Mucosa of descending colon (tissue), 3 donors: ENCODE measurements around the gene GRSF1. TPM values are rescaled to one million over a fixed set of nuclear protein-coding genes. Genes with fewer than 3 reads are reported as not detected.

Experiments
- ATAC-seq: fragments of 200-7000 bp; cut with Tn5 transposase; one replicate; pipeline ENCODE4 v1.9.1; 2020; ENCODE audit warnings: mild to moderate bottlenecking, moderate library complexity
- DNase-seq, 3 donors: peaks; one replicate each; pipeline ENCODE4 v3.0.0-alpha.2; 2020
- H3K36me3 ChIP-seq: fragments of 200-600 bp; one replicate; pipeline ENCODE4 v1.8.0; 2021; ENCODE audit warnings: low read depth, mild to moderate bottlenecking
- H3K4me1 ChIP-seq: fragments of 200-600 bp; one replicate; pipeline ENCODE4 v1.8.0; 2021; ENCODE audit warnings: low read depth, mild to moderate bottlenecking
- H3K4me3 ChIP-seq: fragments of 200-600 bp; one replicate; pipeline ENCODE4 v1.8.0; 2021; ENCODE audit warnings: mild to moderate bottlenecking
- H3K9me3 ChIP-seq: fragments of 200-600 bp; one replicate; pipeline ENCODE4 v1.8.0; 2021; ENCODE audit warnings: mild to moderate bottlenecking
- intact Hi-C, 2 donors: fragments of 100-400 bp; cut with DNase I in 1 of 2; cut with micrococcal nuclease in 1 of 2; formaldehyde crosslinking; loops; one replicate each; pipeline versions ENCODE4 v1.11.0 to v1.11.1; 2022; cut with DNase I, micrococcal nuclease
- total RNA-seq, 3 donors: library from RNA; stranded (reverse); fragmentation: NEBNext Ultra II Directional in 2 of 3; extraction: Animal tissue kit (Norgen Biotek cat#: 25700) in 2 of 3; gene quantifications; one replicate each; pipeline versions ENCODE4 v1.2.1 to v1.2.4, GENCODE V29; 2021 to 2023
- TF ChIP-seq, protein P1 (sequence below): fragments of 200-600 bp; IDR thresholded peaks from one replicate; pipeline ENCODE4 v1.8.0; 2022; ENCODE audit warnings: antibody characterized with exemption, mild to moderate bottlenecking
- donor health status: DM: no; HTN: no; CAD: no; lungs with moderate emphysema.
- donor health status: DM: no; HTN: no; CAD: no.
- donor health status: DM: no; HTN: yes; CAD: no.

The GRSF1 gene
- total RNA-seq, 3 donors from 2014 or later: 70.2 to 81.5 (median 70.6) TPM

DNA sequence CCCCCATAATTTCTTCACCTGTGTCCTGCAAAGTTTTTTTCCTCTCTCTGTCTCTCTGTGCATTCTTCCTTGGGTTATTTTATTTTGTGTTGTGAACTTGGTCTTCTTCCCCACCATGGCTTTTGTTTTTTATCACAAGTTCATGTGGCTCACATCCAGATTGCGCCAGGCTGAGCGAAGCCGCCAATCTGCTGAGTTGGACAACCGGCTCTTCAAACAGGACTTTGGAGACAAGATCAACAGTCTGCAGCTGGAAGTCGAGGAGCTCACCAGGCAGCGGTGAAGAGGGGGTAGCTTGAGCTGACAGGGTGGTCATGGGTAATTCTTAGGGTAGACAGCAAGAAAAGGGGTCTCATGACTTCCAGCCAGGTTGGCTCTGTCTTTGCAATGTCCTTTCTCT, 46.1 kb downstream of the GRSF1 start:
- Histone ChIP-seq H3K36me3 (no peaks in the 10 kb centered on the region), H3K4me1 (no peaks in the 10 kb centered on the region), H3K9me3 (no peaks in the 10 kb centered on the region), H3K4me3 (no peak overlapping the region)
- DNase-seq (no peak), ATAC-seq (no peak)
- intact Hi-C loops: no loop called here
- TF ChIP-seq, protein P1, sequence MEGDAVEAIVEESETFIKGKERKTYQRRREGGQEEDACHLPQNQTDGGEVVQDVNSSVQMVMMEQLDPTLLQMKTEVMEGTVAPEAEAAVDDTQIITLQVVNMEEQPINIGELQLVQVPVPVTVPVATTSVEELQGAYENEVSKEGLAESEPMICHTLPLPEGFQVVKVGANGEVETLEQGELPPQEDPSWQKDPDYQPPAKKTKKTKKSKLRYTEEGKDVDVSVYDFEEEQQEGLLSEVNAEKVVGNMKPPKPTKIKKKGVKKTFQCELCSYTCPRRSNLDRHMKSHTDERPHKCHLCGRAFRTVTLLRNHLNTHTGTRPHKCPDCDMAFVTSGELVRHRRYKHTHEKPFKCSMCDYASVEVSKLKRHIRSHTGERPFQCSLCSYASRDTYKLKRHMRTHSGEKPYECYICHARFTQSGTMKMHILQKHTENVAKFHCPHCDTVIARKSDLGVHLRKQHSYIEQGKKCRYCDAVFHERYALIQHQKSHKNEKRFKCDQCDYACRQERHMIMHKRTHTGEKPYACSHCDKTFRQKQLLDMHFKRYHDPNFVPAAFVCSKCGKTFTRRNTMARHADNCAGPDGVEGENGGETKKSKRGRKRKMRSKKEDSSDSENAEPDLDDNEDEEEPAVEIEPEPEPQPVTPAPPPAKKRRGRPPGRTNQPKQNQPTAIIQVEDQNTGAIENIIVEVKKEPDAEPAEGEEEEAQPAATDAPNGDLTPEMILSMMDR: no peak

- no peaks in the 10 kb centered on the region for H3K36me3 ChIP-seq
- H3K9me3 ChIP-seq: no peaks in the 10 kb centered on the region
- H3K4me3 ChIP-seq: no peak overlapping the region
- DNase-seq (no peak), ATAC-seq (no peak)
- intact Hi-C loops: no loop called here
- TF ChIP-seq, protein P1: no peak
- no peaks in the 10 kb centered on the region for H3K4me1 ChIP-seq
These were observed 51.0 kb downstream of the GRSF1 start for GRCh38 chr4:70788733-70789132.

GRCh38 chr4:70787496-70787895, 52.2 kb downstream of the GRSF1 start:
- no peak overlapping the region for H3K4me3 ChIP-seq
- DNase-seq: no peak
- no peaks in the 10 kb centered on the region for H3K36me3 ChIP-seq
- H3K9me3 ChIP-seq: no peaks in the 10 kb centered on the region
- intact Hi-C loops: no loop called here
- TF ChIP-seq, protein P1: no peak
- no peak for ATAC-seq
- H3K4me1 ChIP-seq: no peaks in the 10 kb centered on the region

GRCh38 chr4:70783096-70783495, 56.6 kb downstream of the GRSF1 start:
- H3K4me1 ChIP-seq: no peaks in the 10 kb centered on the region
- H3K36me3 ChIP-seq: no peaks in the 10 kb centered on the region
- intact Hi-C loops: no loop called here
- H3K4me3 ChIP-seq: no peak overlapping the region
- TF ChIP-seq, protein P1: no peak
- no peaks in the 10 kb centered on the region for H3K9me3 ChIP-seq
- ATAC-seq (no peak), DNase-seq (no peak)

DNA sequence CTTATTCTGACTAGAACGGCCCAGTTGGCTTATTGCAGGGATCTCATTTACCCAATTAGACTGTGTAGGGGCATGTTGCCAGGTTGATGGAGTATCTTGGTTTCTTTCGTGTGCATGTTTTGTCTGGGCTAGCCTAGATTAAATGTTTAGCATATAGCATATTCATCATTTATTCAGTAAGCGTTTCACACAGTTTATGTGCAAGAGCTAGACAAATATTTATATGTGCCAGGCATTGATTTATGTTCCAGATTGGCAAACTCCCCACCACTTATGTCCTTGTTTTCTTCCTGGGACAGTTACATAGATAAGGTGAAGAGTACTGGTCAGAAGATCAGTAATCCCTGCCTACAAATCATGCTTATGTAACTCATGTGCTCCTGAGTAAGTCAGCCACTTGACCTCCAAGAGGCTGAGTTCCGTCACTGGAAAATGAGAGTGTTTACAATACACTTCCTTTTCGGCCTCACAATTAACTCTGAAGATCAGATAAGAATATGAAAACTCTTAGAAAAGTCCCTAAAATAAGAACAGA, 60.7 kb downstream of the GRSF1 start:
- Histone ChIP-seq H3K4me1 (no peaks in the 10 kb centered on the region), H3K36me3 (no peaks in the 10 kb centered on the region), H3K4me3 (no peak overlapping the region), H3K9me3 (no peaks in the 10 kb centered on the region)
- DNase-seq (peak in 1 of 3 donors; percentile 22), ATAC-seq (peak; percentile 11)
- intact Hi-C loops: no loop called here
- TF ChIP-seq, protein P1: no peak
